ENCODE results near the gene ODC1.

Gene ODC1

DNA sequence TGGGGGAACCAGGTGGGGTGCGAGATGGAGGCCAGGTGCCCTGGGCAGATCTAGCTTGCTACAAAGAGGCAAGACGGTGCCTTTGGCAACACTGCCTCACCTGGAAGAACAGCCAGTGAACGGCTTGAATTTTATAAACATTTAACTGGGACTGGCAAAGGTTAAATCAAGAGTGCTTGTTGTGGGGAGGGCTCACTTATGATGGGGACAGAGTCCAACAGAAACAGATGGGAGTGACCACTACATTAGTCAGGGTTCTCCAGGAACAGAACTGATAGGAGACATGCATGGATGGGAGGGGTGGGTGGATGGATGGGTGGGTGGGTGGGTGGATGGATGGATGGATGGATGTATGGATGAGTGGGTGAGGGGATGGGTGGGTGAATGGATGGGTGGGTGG lies 19.2 kb downstream of the ODC1 start:
- TF ChIP-seq ZBTB7A (IDR thresholded peaks at IDR 0.05; ENCODE audit: low read depth) = no peak
- no peak for TF ChIP-seq TEAD4 (IDR thresholded peaks at IDR 0.05)
- TF ChIP-seq, protein P1, sequence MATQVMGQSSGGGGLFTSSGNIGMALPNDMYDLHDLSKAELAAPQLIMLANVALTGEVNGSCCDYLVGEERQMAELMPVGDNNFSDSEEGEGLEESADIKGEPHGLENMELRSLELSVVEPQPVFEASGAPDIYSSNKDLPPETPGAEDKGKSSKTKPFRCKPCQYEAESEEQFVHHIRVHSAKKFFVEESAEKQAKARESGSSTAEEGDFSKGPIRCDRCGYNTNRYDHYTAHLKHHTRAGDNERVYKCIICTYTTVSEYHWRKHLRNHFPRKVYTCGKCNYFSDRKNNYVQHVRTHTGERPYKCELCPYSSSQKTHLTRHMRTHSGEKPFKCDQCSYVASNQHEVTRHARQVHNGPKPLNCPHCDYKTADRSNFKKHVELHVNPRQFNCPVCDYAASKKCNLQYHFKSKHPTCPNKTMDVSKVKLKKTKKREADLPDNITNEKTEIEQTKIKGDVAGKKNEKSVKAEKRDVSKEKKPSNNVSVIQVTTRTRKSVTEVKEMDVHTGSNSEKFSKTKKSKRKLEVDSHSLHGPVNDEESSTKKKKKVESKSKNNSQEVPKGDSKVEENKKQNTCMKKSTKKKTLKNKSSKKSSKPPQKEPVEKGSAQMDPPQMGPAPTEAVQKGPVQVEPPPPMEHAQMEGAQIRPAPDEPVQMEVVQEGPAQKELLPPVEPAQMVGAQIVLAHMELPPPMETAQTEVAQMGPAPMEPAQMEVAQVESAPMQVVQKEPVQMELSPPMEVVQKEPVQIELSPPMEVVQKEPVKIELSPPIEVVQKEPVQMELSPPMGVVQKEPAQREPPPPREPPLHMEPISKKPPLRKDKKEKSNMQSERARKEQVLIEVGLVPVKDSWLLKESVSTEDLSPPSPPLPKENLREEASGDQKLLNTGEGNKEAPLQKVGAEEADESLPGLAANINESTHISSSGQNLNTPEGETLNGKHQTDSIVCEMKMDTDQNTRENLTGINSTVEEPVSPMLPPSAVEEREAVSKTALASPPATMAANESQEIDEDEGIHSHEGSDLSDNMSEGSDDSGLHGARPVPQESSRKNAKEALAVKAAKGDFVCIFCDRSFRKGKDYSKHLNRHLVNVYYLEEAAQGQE (IDR thresholded peaks at IDR 0.05; ENCODE audit: low read depth) = no peak
- TF ChIP-seq NFIC (IDR thresholded peaks at IDR 0.05) = no peak
- TF ChIP-seq, protein P2, sequence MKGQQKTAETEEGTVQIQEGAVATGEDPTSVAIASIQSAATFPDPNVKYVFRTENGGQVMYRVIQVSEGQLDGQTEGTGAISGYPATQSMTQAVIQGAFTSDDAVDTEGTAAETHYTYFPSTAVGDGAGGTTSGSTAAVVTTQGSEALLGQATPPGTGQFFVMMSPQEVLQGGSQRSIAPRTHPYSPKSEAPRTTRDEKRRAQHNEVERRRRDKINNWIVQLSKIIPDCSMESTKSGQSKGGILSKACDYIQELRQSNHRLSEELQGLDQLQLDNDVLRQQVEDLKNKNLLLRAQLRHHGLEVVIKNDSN (IDR thresholded peaks at IDR 0.05) = no peak
- TF ChIP-seq YY1 (IDR thresholded peaks at IDR 0.05; ENCODE audit: low read depth) = no peak
- no peak for TF ChIP-seq TCF12 (IDR thresholded peaks at IDR 0.05; ENCODE audit: low read depth)

DNA sequence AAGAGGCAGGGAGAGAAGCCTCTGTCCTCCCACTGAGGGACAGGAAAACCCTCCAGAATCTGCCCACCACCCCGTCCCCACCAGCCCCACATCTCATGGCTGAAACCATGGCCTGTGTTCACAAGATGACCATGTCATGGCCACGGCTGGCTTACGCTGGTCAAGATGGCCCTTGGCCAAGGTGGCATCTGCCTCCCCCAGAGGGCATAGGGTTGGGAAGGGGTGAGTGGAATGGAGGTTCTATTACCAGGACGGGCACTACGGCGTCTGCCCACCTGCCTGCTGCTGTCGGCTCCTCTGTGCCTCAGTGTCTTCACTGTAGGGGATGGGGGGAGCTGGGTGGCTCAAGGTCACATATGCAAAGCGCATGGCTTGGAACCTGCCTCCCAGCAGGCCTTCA lies 19.8 kb downstream of the ODC1 start:
- TF ChIP-seq RAD21 (IDR thresholded peaks at IDR 0.05; ENCODE audit: low read depth) (no peak), EGR1 (IDR thresholded peaks at IDR 0.05) (no peak), NFIC (IDR thresholded peaks at IDR 0.05) (no peak), EP300 (IDR thresholded peaks at IDR 0.05; ENCODE audit: borderline replicate concordance) (no peak)
- TF ChIP-seq, protein P3, sequence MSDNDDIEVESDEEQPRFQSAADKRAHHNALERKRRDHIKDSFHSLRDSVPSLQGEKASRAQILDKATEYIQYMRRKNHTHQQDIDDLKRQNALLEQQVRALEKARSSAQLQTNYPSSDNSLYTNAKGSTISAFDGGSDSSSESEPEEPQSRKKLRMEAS (IDR thresholded peaks at IDR 0.05) = no peak

DNA sequence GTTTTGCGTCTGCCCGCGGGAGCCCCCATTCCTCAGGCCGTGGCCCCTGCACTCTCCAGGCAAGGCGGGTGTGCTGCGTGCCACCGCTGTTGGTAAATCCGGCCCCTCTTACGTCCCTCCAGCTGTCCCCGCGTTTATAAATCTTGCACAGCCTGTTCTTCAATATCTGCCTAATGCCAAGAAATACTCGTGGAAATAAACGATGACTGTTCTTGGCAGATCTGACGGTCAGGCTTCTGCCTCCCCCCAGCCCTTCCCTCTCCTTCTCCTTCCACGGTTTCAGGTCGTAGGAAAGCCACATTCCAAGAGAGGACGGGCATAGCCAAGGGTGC lies 20.5 kb downstream of the ODC1 start:
- TF ChIP-seq TAF1 (IDR thresholded peaks at IDR 0.05; ENCODE audit: low read depth) (no peak), EGR1 (IDR thresholded peaks at IDR 0.05) (no peak), CEBPB (IDR thresholded peaks at IDR 0.05) (no peak), EP300 (IDR thresholded peaks at IDR 0.05; ENCODE audit: borderline replicate concordance) (no peak), YY1 (IDR thresholded peaks at IDR 0.05; ENCODE audit: low read depth) (no peak), TEAD4 (IDR thresholded peaks at IDR 0.05) (no peak)

DNA sequence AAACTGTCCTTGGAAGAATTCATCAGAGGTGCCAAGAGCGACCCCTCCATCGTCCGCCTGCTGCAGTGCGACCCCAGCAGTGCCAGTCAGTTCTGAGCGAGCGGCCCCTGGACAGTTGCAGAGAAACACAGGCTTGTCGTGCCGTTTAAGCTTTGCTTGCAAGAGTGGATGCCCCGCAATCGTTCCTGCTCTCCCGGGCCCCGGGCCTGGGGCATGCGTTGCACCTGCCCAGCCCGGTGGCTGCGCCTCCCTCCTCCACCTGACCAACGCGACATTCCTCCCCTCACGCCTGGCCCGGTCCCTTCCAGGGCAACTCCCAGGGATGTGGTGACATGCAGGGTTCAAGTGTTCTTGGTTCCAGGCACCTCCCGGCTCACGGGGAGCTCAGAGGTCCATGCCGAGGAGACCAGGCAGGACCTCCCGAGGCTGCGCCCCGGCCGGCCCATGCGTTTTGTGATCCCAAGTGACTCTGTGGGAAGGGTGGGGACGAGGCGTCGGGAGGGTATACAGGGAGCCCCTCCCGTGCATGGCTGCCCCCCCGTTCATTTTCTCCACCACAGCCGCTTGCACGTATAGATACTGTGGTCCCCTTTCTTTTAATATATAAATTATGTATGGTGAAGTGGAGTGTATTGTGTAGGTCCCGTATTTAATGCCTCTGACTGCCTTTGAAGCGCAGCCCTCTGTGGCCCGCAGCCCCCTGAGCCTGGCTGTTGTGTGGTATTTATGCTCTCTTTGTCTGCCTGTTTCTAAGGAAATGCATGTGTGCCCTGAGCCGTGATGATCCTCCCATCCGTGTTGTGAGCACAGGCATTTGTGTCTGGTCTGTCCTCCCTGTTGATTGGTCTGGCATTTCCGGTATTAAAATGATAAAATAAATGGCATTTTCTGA lies 21.2 kb downstream of the ODC1 start:
- TF ChIP-seq NFIC (IDR thresholded peaks at IDR 0.05) = no peak
- TF ChIP-seq, protein P1 (IDR thresholded peaks at IDR 0.05; ENCODE audit: low read depth) = no peak
- TF ChIP-seq YY1 (IDR thresholded peaks at IDR 0.05; ENCODE audit: low read depth) = no peak
- TF ChIP-seq, protein P2 (IDR thresholded peaks at IDR 0.05) = no peak
- no peak for TF ChIP-seq TCF12 (IDR thresholded peaks at IDR 0.05; ENCODE audit: low read depth)
- TF ChIP-seq EGR1 (IDR thresholded peaks at IDR 0.05) = no peak
- TF ChIP-seq, protein P3 (IDR thresholded peaks at IDR 0.05) = no peak
- no peak for TF ChIP-seq FOXM1 (IDR thresholded peaks at IDR 0.05; ENCODE audit: borderline replicate concordance, low read depth)
- no peak for TF ChIP-seq CEBPB (IDR thresholded peaks at IDR 0.05)
- no peak for TF ChIP-seq EP300 (IDR thresholded peaks at IDR 0.05; ENCODE audit: borderline replicate concordance)
- no peak for TF ChIP-seq RAD21 (IDR thresholded peaks at IDR 0.05; ENCODE audit: low read depth)
- TF ChIP-seq ZBTB7A (IDR thresholded peaks at IDR 0.05; ENCODE audit: low read depth) = no peak
- no peak for TF ChIP-seq CREB1 (IDR thresholded peaks at IDR 0.05; ENCODE audit: low read depth)
- no peak for TF ChIP-seq TEAD4 (IDR thresholded peaks at IDR 0.05)
- TF ChIP-seq TAF1 (IDR thresholded peaks at IDR 0.05; ENCODE audit: low read depth) = no peak

DNA sequence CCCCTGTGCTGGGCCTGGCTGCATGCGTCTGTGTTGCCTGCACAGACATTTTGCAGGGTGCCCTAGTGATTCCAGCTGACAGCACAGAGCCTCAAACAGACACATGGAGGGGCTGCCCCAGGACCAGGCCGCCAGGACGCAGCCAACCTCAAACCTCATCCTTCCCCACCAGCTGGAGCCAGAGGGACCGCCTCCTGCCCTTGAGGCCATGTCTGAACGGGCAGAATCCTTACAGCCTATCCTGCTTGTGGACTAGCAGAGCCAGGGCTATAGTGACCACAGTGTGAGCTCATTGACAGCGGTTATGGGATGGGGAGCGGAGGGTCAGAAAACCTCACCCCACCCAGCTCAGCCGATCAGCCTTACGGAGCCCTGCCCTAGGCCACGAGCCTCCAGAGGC lies 22.4 kb downstream of the ODC1 start:
- TF ChIP-seq TAF1 (IDR thresholded peaks at IDR 0.05; ENCODE audit: low read depth) (no peak), TCF12 (IDR thresholded peaks at IDR 0.05; ENCODE audit: low read depth) (no peak), RAD21 (IDR thresholded peaks at IDR 0.05; ENCODE audit: low read depth) (no peak), YY1 (IDR thresholded peaks at IDR 0.05; ENCODE audit: low read depth) (no peak), ZBTB7A (IDR thresholded peaks at IDR 0.05; ENCODE audit: low read depth) (no peak), FOXM1 (IDR thresholded peaks at IDR 0.05; ENCODE audit: borderline replicate concordance, low read depth) (no peak), EP300 (IDR thresholded peaks at IDR 0.05; ENCODE audit: borderline replicate concordance) (no peak), NFIC (IDR thresholded peaks at IDR 0.05) (no peak), TEAD4 (IDR thresholded peaks at IDR 0.05) (no peak), CEBPB (IDR thresholded peaks at IDR 0.05) (no peak), CREB1 (IDR thresholded peaks at IDR 0.05; ENCODE audit: low read depth) (no peak), EGR1 (IDR thresholded peaks at IDR 0.05) (no peak)
- TF ChIP-seq, protein P3 (IDR thresholded peaks at IDR 0.05) = no peak
- TF ChIP-seq, protein P2 (IDR thresholded peaks at IDR 0.05) = no peak
- TF ChIP-seq, protein P1 (IDR thresholded peaks at IDR 0.05; ENCODE audit: low read depth) = no peak

Measured in Ishikawa (cell line).